ENCODE results near the gene TRPM3.

TRPM3 gene

GRCh38 chr9:70490478-70490877 is 630.9 kb downstream of the TRPM3 start:
- no peak for DNase-seq (ENCODE audit: low spot score)
- TF ChIP-seq CTCF (IDR thresholded peaks at IDR 0.05; ENCODE audit: poor library complexity, severe bottlenecking) = no peak
- no peaks in the 10 kb centered on the region for H3K36me3 ChIP-seq (ENCODE audit: low read depth)
- no peaks in the 10 kb centered on the region for H3K9me3 ChIP-seq (ENCODE audit: severe bottlenecking)
- no peak overlapping the region for H3K27ac ChIP-seq (ENCODE audit: poor library complexity, severe bottlenecking)
- ATAC-seq (ENCODE audit: low read depth) = no peak
- no peak overlapping the region for H3K4me3 ChIP-seq (ENCODE audit: severe bottlenecking)
- no peaks in the 10 kb centered on the region for H3K27me3 ChIP-seq (ENCODE audit: insufficient read depth, poor library complexity, severe bottlenecking)
- peaks cover 10% of the 10 kb centered on the region for H3K4me1 ChIP-seq (ENCODE audit: insufficient read depth, poor library complexity, severe bottlenecking)

GRCh38 chr9:70488793-70489105 is 632.7 kb downstream of the TRPM3 start:
- peak; percentile 31 for ATAC-seq (ENCODE audit: low read depth)

GRCh38 chr9:70488098-70488792 is 633.2 kb downstream of the TRPM3 start:
- H3K4me3 ChIP-seq (ENCODE audit: severe bottlenecking) = no peak overlapping the region
- TF ChIP-seq CTCF (IDR thresholded peaks at IDR 0.05; ENCODE audit: poor library complexity, severe bottlenecking) = no peak
- H3K36me3 ChIP-seq (ENCODE audit: low read depth) = no peaks in the 10 kb centered on the region
- ATAC-seq (ENCODE audit: low read depth) = no peak
- no peaks in the 10 kb centered on the region for H3K27me3 ChIP-seq (ENCODE audit: insufficient read depth, poor library complexity, severe bottlenecking)
- peak overlapping the region; percentile 42 for H3K27ac ChIP-seq (ENCODE audit: poor library complexity, severe bottlenecking)
- H3K9me3 ChIP-seq (ENCODE audit: severe bottlenecking) = no peaks in the 10 kb centered on the region
- H3K4me1 ChIP-seq (ENCODE audit: insufficient read depth, poor library complexity, severe bottlenecking) = peaks cover 21% of the 10 kb centered on the region
- no peak for DNase-seq (ENCODE audit: low spot score)

More at GRCh38 chr9:70488793-70489105, 632.7 kb downstream of the TRPM3 start:
- H3K9me3 ChIP-seq (ENCODE audit: severe bottlenecking) = no peaks in the 10 kb centered on the region
- DNase-seq (ENCODE audit: low spot score) = no peak
- H3K36me3 ChIP-seq (ENCODE audit: low read depth) = no peaks in the 10 kb centered on the region
- H3K27me3 ChIP-seq (ENCODE audit: insufficient read depth, poor library complexity, severe bottlenecking) = no peaks in the 10 kb centered on the region
- H3K4me3 ChIP-seq (ENCODE audit: severe bottlenecking) = no peak overlapping the region
- no peak for TF ChIP-seq CTCF (IDR thresholded peaks at IDR 0.05; ENCODE audit: poor library complexity, severe bottlenecking)
- peak overlapping the region; percentile 42 for H3K27ac ChIP-seq (ENCODE audit: poor library complexity, severe bottlenecking)
- peaks cover 18% of the 10 kb centered on the region for H3K4me1 ChIP-seq (ENCODE audit: insufficient read depth, poor library complexity, severe bottlenecking)

- no peaks in the 10 kb centered on the region for H3K9me3 ChIP-seq (ENCODE audit: severe bottlenecking)
- H3K27ac ChIP-seq (ENCODE audit: poor library complexity, severe bottlenecking) = no peak overlapping the region
- H3K36me3 ChIP-seq (ENCODE audit: low read depth) = no peaks in the 10 kb centered on the region
- ATAC-seq (ENCODE audit: low read depth) (no peak), DNase-seq (ENCODE audit: low spot score) (no peak)
- H3K27me3 ChIP-seq (ENCODE audit: insufficient read depth, poor library complexity, severe bottlenecking) = no peaks in the 10 kb centered on the region
- no peak overlapping the region for H3K4me3 ChIP-seq (ENCODE audit: severe bottlenecking)
- H3K4me1 ChIP-seq (ENCODE audit: insufficient read depth, poor library complexity, severe bottlenecking) = peaks cover 23% of the 10 kb centered on the region
- TF ChIP-seq CTCF (IDR thresholded peaks at IDR 0.05; ENCODE audit: poor library complexity, severe bottlenecking) = no peak
Measured at GRCh38 chr9:70486127-70486526, 635.3 kb downstream of the TRPM3 start.

- TF ChIP-seq CTCF (IDR thresholded peaks at IDR 0.05; ENCODE audit: poor library complexity, severe bottlenecking) = no peak
- Histone ChIP-seq H3K36me3 (ENCODE audit: low read depth) (no peaks in the 10 kb centered on the region), H3K4me1 (ENCODE audit: insufficient read depth, poor library complexity, severe bottlenecking) (peaks cover 31% of the 10 kb centered on the region), H3K27me3 (ENCODE audit: insufficient read depth, poor library complexity, severe bottlenecking) (no peaks in the 10 kb centered on the region), H3K4me3 (ENCODE audit: severe bottlenecking) (no peak overlapping the region), H3K27ac (ENCODE audit: poor library complexity, severe bottlenecking) (no peak overlapping the region), H3K9me3 (ENCODE audit: severe bottlenecking) (no peaks in the 10 kb centered on the region)
- DNase-seq (ENCODE audit: low spot score) (no peak), ATAC-seq (ENCODE audit: low read depth) (no peak)
Measured at GRCh38 chr9:70485273-70485858, 636.1 kb downstream of the TRPM3 start.

All from RWPE2 (cell line).